Measurements from ENCODE around the gene GOSR1. TPM values are rescaled to one million over a fixed set of nuclear protein-coding genes. Genes with fewer than 3 reads are reported as not detected.

GOSR1 gene
- total and polyA plus RNA-seq, 2 donors (not counting 1 experiment from before 2014, with no cell fraction given) = 19.1 to 66.6 TPM

DNA sequence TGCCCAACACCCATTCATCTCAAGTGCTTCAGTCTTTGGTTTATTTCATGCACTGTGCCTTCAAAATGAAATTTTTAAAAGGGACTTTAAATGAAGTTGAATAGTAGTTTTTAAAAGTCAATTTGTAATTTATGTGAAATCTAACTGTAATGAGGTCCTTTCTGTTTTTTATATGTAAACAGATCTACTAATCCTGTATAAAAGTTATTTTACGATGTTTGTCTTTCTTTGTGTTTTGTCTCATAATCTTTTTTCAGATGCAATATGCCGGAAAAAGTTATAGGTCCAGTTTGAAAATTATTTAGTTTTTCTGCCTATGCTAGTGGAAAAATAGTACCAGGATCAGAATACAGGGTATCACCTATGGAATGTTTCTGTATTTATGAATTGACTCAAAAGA, 8.7 kb upstream of the GOSR1 start:
- CTCF ChIA-PET = no interaction called here
- ATAC-seq (ENCODE audit: low read depth) = no peak
- H3K4me1 Mint-ChIP-seq = no peaks in the 10 kb centered on the region
- intact Hi-C loops (cut with micrococcal nuclease) = no loop called here
- no peaks in the 10 kb centered on the region for H3K9me3 Mint-ChIP-seq (ENCODE audit: insufficient read depth)
- Histone ChIP-seq H2AFZ (ENCODE audit: insufficient read depth, low read depth, low read length, poor library complexity, severe bottlenecking) (no peak overlapping the region), H3K36me3 (replicated peaks in 1 of 2; ENCODE audit: control extremely low read depth in 1 of 2, control insufficient read depth in 1 of 2, extremely low read depth in 1 of 2, insufficient read depth in 2 of 2, low read length in 1 of 2) (no peaks in the 10 kb centered on the region), H3K4me2 (replicated peaks; ENCODE audit: low read depth, low read length, poor library complexity, severe bottlenecking) (no peak overlapping the region), H4K20me1 (ENCODE audit: control insufficient read depth, insufficient read depth, low read length, poor library complexity, severe bottlenecking) (no peaks in the 10 kb centered on the region), H3K9ac (ENCODE audit: low read length) (no peak overlapping the region), H3K9me3 (ENCODE audit: control extremely low read depth in 1 of 3, control insufficient read depth in 2 of 3, insufficient read depth in 1 of 3, low read length in 2 of 3) (no peaks in the 10 kb centered on the region), H3K27me3 (replicated peaks in 1 of 4; ENCODE audit: control extremely low read depth in 1 of 4, control insufficient read depth in 3 of 4, insufficient read depth in 4 of 4, low read length in 3 of 4) (peaks cover 0 to 11% (median 1%) of the 10 kb centered on the region in 4 experiments), H3K27ac (ENCODE audit: low read length in 2 of 2) (no peak overlapping the region), H3K79me2 (ENCODE audit: control insufficient read depth, insufficient read depth, low read length) (no peaks in the 10 kb centered on the region), H3K4me3 (ENCODE audit: control extremely low read depth in 1 of 5, extremely low read depth in 1 of 5, insufficient read depth in 1 of 5, low read depth in 2 of 5, low read length in 4 of 5) (no peak overlapping the region), H3K4me1 (ENCODE audit: control insufficient read depth in 2 of 2, insufficient read depth in 2 of 2, low read length in 2 of 2) (no peaks in the 10 kb centered on the region)
- H3K4me3 Mint-ChIP-seq = no peak overlapping the region
- no peak for TF ChIP-seq EZH2 (IDR thresholded peaks at IDR 0.05; ENCODE audit: borderline replicate concordance, insufficient read depth, low read depth, low read length, poor library complexity, severe bottlenecking)
- TF ChIP-seq, protein P1, sequence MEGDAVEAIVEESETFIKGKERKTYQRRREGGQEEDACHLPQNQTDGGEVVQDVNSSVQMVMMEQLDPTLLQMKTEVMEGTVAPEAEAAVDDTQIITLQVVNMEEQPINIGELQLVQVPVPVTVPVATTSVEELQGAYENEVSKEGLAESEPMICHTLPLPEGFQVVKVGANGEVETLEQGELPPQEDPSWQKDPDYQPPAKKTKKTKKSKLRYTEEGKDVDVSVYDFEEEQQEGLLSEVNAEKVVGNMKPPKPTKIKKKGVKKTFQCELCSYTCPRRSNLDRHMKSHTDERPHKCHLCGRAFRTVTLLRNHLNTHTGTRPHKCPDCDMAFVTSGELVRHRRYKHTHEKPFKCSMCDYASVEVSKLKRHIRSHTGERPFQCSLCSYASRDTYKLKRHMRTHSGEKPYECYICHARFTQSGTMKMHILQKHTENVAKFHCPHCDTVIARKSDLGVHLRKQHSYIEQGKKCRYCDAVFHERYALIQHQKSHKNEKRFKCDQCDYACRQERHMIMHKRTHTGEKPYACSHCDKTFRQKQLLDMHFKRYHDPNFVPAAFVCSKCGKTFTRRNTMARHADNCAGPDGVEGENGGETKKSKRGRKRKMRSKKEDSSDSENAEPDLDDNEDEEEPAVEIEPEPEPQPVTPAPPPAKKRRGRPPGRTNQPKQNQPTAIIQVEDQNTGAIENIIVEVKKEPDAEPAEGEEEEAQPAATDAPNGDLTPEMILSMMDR (IDR thresholded peaks at IDR 0.05) = no peak
- 100% methylated on average over 1 of the region's 2 CpGs for WGBS (ENCODE audit: insufficient coverage)
- DNase-seq = no peak
- no peaks in the 10 kb centered on the region for H3K27me3 Mint-ChIP-seq
- POLR2A ChIA-PET = no interaction called here
- no peak overlapping the region for H3K27ac Mint-ChIP-seq

DNA sequence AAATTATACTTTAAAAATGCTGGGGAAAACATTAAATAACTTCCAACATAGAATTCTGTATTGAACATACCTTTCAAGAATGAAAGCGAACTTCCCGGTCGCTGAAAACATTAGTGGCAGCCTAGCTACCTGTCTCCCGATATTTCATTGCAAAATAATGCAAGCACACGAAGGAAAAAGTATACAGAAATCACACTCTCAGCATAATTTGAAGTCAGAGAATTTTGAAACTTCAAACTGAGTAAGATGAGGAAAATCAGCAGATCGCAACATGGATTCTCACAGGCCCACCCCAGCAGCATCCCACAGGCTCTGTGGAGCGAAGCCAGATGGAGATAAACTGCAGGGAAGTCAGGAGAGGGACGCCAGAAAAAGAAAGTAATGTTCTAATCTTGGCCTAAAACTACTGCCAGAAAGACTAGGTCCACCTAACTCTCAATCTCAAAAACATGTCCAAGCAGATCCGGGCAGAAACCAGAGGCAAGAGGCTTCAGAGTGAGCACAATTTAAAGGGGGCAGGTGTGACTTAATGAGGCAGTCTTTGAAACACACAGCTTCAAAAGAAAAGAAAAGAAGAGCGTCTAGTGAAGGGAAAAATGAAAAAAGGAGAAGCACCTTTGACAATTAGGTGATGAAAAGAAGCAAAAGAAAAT, 4.8 kb upstream of the GOSR1 start:
- H3K4me2 ChIP-seq (replicated peaks; ENCODE audit: low read depth, low read length, poor library complexity, severe bottlenecking) = no peak overlapping the region
- no peak overlapping the region for H3K9ac ChIP-seq (ENCODE audit: low read length)
- ATAC-seq (ENCODE audit: low read depth) = no peak
- no peak overlapping the region for H3K4me3 Mint-ChIP-seq
- ChIA-PET CTCF (no interaction called here), POLR2A (no interaction called here)
- H3K36me3 ChIP-seq (replicated peaks in 1 of 2; ENCODE audit: control extremely low read depth in 1 of 2, control insufficient read depth in 1 of 2, extremely low read depth in 1 of 2, insufficient read depth in 2 of 2, low read length in 1 of 2) = no peaks in the 10 kb centered on the region
- no peak for TF ChIP-seq EZH2 (IDR thresholded peaks at IDR 0.05; ENCODE audit: borderline replicate concordance, insufficient read depth, low read depth, low read length, poor library complexity, severe bottlenecking)
- TF ChIP-seq, protein P1 (IDR thresholded peaks at IDR 0.05) = no peak
- H2AFZ ChIP-seq (ENCODE audit: insufficient read depth, low read depth, low read length, poor library complexity, severe bottlenecking) = no peak overlapping the region
- H3K4me1 ChIP-seq (ENCODE audit: control insufficient read depth in 2 of 2, insufficient read depth in 2 of 2, low read length in 2 of 2) = peaks cover 6 to 8% of the 10 kb centered on the region in 2 donors
- H3K9me3 ChIP-seq (ENCODE audit: control extremely low read depth in 1 of 3, control insufficient read depth in 2 of 3, insufficient read depth in 1 of 3, low read length in 2 of 3) = peaks cover 0 to 2% (median 0%) of the 10 kb centered on the region in 3 donors
- H3K79me2 ChIP-seq (ENCODE audit: control insufficient read depth, insufficient read depth, low read length) = peaks cover 8% of the 10 kb centered on the region
- no peaks in the 10 kb centered on the region for H3K9me3 Mint-ChIP-seq (ENCODE audit: insufficient read depth)
- no peaks in the 10 kb centered on the region for H3K27me3 Mint-ChIP-seq
- no peak overlapping the region for H3K27ac ChIP-seq (ENCODE audit: low read length in 2 of 2)
- intact Hi-C loops (cut with micrococcal nuclease) = no loop called here
- H3K27ac Mint-ChIP-seq = no peak overlapping the region
- no peaks in the 10 kb centered on the region for H4K20me1 ChIP-seq (ENCODE audit: control insufficient read depth, insufficient read depth, low read length, poor library complexity, severe bottlenecking)
- WGBS (ENCODE audit: insufficient coverage) = 96% methylated on average over 5 of the region's 10 CpGs
- H3K4me3 ChIP-seq (ENCODE audit: control extremely low read depth in 1 of 5, extremely low read depth in 1 of 5, insufficient read depth in 1 of 5, low read depth in 2 of 5, low read length in 4 of 5) = no peak overlapping the region
- no peak for DNase-seq
- peaks cover 16% of the 10 kb centered on the region for H3K4me1 Mint-ChIP-seq
- peaks cover 0 to 11% (median 1%) of the 10 kb centered on the region in 4 experiments for H3K27me3 ChIP-seq (replicated peaks in 1 of 4; ENCODE audit: control extremely low read depth in 1 of 4, control insufficient read depth in 3 of 4, insufficient read depth in 4 of 4, low read length in 3 of 4)
